Panc1 (cell line): ENCODE data around the gene PRKD1. TPM values are rescaled to one million over a fixed set of nuclear protein-coding genes. Genes with fewer than 3 reads are reported as not detected.

Source experiments
- ATAC-seq: fragments of 200-7000 bp; cut with Tn5 transposase; 2 replicates; pipeline ENCODE4 v1.9.1; 2020; ENCODE audit warnings: mild to moderate bottlenecking, moderate library complexity
- BruUV-seq: library from RNA; stranded (reverse); fragments of 400-500 nt; replicated peaks from 2 replicates; lab custom pipeline; 2021; lab: Mats Ljungman, UMichigan
- CTCF ChIA-PET: fragments of 300-600 bp; sonication (Branson Sonifier 250); formaldehyde crosslinking; loops from one replicate; lab custom pipeline; 2022; ENCODE audit warnings: antibody characterized with exemption; lab: Charles Lee
- POLR2A ChIA-PET: fragments of 300-600 bp; sonication (Branson Sonifier 250); formaldehyde crosslinking; loops from one replicate; lab custom pipeline; 2022; ENCODE audit warnings: antibody characterized with exemption; lab: Charles Lee
- DNase-seq: peaks from one replicate; pipeline ENCODE4 v3.0.0-alpha.2; 2010; ENCODE audit warnings: low read depth, low spot score
- H3K27ac ChIP-seq: 2 replicates; pipeline ENCODE4 v1.5.1; 2011; ENCODE audit warnings: mild to moderate bottlenecking, low read length, inconsistent platforms
- H3K27me3 ChIP-seq: fragments of 200-500 bp; sonication (Bioruptor generic); 2 replicates; pipeline ENCODE4 v1.6.0; 2014; ENCODE audit warnings: low read length, inconsistent platforms; ENCODE audit not compliant: control insufficient read depth, insufficient read depth
- H3K36me3 ChIP-seq: fragments of 200-500 bp; sonication (Bioruptor generic); 2 replicates; pipeline ENCODE4 v1.5.1; 2014; ENCODE audit warnings: inconsistent platforms, mild to moderate bottlenecking, low read length, moderate library complexity; ENCODE audit not compliant: control insufficient read depth, insufficient read depth
- H3K4me1 ChIP-seq: 2 replicates; pipeline ENCODE4 v1.5.1; 2011; ENCODE audit warnings: inconsistent platforms, mild to moderate bottlenecking, low read length, moderate library complexity; ENCODE audit not compliant: control insufficient read depth, insufficient read depth
- H3K4me3 ChIP-seq, 2 experiments: 2 replicates each; pipeline ENCODE4 v1.5.1; 2011 to 2012; ENCODE audit warnings: low read depth in 2 of 2, low read length in 2 of 2, mild to moderate bottlenecking in 2 of 2, inconsistent platforms in 1 of 2, moderate library complexity in 1 of 2
- H3K9me3 ChIP-seq: fragments of 200-500 bp; sonication (Bioruptor generic); 2 replicates; pipeline ENCODE4 v1.5.1; 2014; ENCODE audit warnings: low read depth, mild to moderate bottlenecking, inconsistent platforms, low read length, moderate library complexity; ENCODE audit not compliant: control insufficient read depth, insufficient read depth
- POLR2AphosphoS5 ChIP-seq: IDR thresholded peaks from 2 replicates; pipeline ENCODE4 v1.6.1; 2012; ENCODE audit warnings: mild to moderate bottlenecking, low read depth, low read length, moderate library complexity
- SIN3A ChIP-seq: IDR thresholded peaks from 2 replicates; pipeline ENCODE4 v1.6.1; 2012; ENCODE audit warnings: low read depth, mild to moderate bottlenecking, low read length, moderate library complexity, borderline replicate concordance; ENCODE audit not compliant: insufficient read depth
- TCF7L2 ChIP-seq: IDR thresholded peaks from 2 replicates; pipeline ENCODE4 v1.6.1; 2011; ENCODE audit warnings: mild to moderate bottlenecking, low read depth, low read length, inconsistent platforms
- in situ Hi-C: cut with HindIII; loops from 2 replicates; pipeline ENCODE4 v1.10.0; 2016; ENCODE audit warnings: low sequenced_read_pairs, low pct_unique_long_range_greater_than_20kb
- intact Hi-C: fragments of 100-400 bp; cut with micrococcal nuclease; formaldehyde crosslinking; loops from one replicate; pipeline ENCODE4 v1.10.0; 2022; ENCODE audit not compliant: unreplicated experiment
- total RNA-seq: library from RNA; stranded (reverse); gene quantifications from one replicate; pipeline ENCODE4 v1.2.1, GENCODE V29; 2021; ENCODE audit not compliant: unreplicated experiment
- TF ChIP-seq, protein P1 (sequence below): fragments of 450-650 bp; IDR thresholded peaks from 2 replicates; pipeline ENCODE4 v1.5.1; 2017; ENCODE audit warnings: mild to moderate bottlenecking
- TF ChIP-seq, protein P2 (sequence below), 2 experiments: IDR thresholded peaks; 2 replicates each; pipeline ENCODE4 v1.6.1; 2011 to 2012; ENCODE audit warnings: low read depth in 2 of 2, control low read depth in 1 of 2, low read length in 1 of 2, mild to moderate bottlenecking in 1 of 2, moderate library complexity in 1 of 2; ENCODE audit not compliant: insufficient read depth in 1 of 2

Gene PRKD1
- total RNA-seq, 1 experiment from 2014 or later = 8.2 TPM

DNA sequence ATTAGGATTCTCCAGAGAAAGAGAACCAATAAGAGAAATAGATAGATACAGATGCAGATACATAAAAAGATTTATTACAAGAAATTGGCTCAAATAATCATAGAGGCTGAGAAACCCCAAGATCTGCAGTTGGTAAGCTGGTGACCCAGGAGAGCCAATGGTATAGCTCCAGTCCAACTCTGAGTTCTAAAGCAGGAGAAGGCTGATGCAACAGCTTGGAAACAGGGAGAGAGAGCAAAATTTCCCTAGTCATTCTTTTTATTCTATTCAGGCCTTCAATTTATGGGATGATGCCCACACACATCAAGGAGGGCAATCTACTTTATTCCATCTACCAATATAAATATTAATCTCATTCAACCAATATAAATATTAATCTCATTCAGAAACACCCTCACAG, 218.2 kb downstream of the PRKD1 start:
- Histone ChIP-seq H3K36me3 (no peaks in the 10 kb centered on the region), H3K4me1 (no peaks in the 10 kb centered on the region), H3K27me3 (no peaks in the 10 kb centered on the region), H3K4me3 (no peak overlapping the region), H3K27ac (no peak overlapping the region), H3K9me3 (no peaks in the 10 kb centered on the region)
- DNase-seq (no peak), ATAC-seq (no peak)
- ChIA-PET POLR2A (no interaction called here), CTCF (no interaction called here)
- intact Hi-C loops (no loop called here), in situ Hi-C loops (no loop called here)
- no TSS peak for BruUV-seq
- TF ChIP-seq, protein P1, sequence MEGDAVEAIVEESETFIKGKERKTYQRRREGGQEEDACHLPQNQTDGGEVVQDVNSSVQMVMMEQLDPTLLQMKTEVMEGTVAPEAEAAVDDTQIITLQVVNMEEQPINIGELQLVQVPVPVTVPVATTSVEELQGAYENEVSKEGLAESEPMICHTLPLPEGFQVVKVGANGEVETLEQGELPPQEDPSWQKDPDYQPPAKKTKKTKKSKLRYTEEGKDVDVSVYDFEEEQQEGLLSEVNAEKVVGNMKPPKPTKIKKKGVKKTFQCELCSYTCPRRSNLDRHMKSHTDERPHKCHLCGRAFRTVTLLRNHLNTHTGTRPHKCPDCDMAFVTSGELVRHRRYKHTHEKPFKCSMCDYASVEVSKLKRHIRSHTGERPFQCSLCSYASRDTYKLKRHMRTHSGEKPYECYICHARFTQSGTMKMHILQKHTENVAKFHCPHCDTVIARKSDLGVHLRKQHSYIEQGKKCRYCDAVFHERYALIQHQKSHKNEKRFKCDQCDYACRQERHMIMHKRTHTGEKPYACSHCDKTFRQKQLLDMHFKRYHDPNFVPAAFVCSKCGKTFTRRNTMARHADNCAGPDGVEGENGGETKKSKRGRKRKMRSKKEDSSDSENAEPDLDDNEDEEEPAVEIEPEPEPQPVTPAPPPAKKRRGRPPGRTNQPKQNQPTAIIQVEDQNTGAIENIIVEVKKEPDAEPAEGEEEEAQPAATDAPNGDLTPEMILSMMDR = no peak
- no peak for TF ChIP-seq TCF7L2
- no peak for TF ChIP-seq POLR2AphosphoS5
- TF ChIP-seq, protein P2, sequence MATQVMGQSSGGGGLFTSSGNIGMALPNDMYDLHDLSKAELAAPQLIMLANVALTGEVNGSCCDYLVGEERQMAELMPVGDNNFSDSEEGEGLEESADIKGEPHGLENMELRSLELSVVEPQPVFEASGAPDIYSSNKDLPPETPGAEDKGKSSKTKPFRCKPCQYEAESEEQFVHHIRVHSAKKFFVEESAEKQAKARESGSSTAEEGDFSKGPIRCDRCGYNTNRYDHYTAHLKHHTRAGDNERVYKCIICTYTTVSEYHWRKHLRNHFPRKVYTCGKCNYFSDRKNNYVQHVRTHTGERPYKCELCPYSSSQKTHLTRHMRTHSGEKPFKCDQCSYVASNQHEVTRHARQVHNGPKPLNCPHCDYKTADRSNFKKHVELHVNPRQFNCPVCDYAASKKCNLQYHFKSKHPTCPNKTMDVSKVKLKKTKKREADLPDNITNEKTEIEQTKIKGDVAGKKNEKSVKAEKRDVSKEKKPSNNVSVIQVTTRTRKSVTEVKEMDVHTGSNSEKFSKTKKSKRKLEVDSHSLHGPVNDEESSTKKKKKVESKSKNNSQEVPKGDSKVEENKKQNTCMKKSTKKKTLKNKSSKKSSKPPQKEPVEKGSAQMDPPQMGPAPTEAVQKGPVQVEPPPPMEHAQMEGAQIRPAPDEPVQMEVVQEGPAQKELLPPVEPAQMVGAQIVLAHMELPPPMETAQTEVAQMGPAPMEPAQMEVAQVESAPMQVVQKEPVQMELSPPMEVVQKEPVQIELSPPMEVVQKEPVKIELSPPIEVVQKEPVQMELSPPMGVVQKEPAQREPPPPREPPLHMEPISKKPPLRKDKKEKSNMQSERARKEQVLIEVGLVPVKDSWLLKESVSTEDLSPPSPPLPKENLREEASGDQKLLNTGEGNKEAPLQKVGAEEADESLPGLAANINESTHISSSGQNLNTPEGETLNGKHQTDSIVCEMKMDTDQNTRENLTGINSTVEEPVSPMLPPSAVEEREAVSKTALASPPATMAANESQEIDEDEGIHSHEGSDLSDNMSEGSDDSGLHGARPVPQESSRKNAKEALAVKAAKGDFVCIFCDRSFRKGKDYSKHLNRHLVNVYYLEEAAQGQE (IDR thresholded peaks at IDR 0.05; ENCODE audit: insufficient read depth in 1 of 2, low read depth in 2 of 2, low read length in 1 of 2) = no peak
- no peak for TF ChIP-seq SIN3A

- H3K36me3 ChIP-seq = no peaks in the 10 kb centered on the region
- POLR2A ChIA-PET = no interaction called here
- H3K27ac ChIP-seq = no peak overlapping the region
- CTCF ChIA-PET = no interaction called here
- ATAC-seq (no peak), DNase-seq (no peak)
- H3K4me1 ChIP-seq = no peaks in the 10 kb centered on the region
- H3K4me3 ChIP-seq = no peak overlapping the region
- intact Hi-C loops (no loop called here), in situ Hi-C loops (no loop called here)
- H3K27me3 ChIP-seq = no peaks in the 10 kb centered on the region
- no peaks in the 10 kb centered on the region for H3K9me3 ChIP-seq
- TF ChIP-seq POLR2AphosphoS5 (no peak), TCF7L2 (no peak), SIN3A (no peak)
- TF ChIP-seq, protein P1 = no peak
- TF ChIP-seq, protein P2 (IDR thresholded peaks at IDR 0.05; ENCODE audit: insufficient read depth in 1 of 2, low read depth in 2 of 2, low read length in 1 of 2) = no peak
- no TSS peak for BruUV-seq
These were observed 220.9 kb downstream of the PRKD1 start for GRCh38 chr14:29706700-29707099.
